Mesothelial cell of epicardium (in vitro differentiated cells): ENCODE results near the gene SLC6A13. TPM values are rescaled to one million over a fixed set of nuclear protein-coding genes. Genes with fewer than 3 reads are reported as not detected.
"Not testable (repeated sequence)": the region's sequence is repeated elsewhere in the genome, so short reads cannot be mapped to it uniquely, and the experiment has no call there.

Source experiments
- DNase-seq, 2 experiments: peaks; one replicate each; pipeline ENCODE4 v3.0.0; 2021; ENCODE audit warnings: low spot score in 2 of 2; ENCODE audit not compliant: unreplicated experiment in 2 of 2
- H3K27ac Mint-ChIP-seq: 2 replicates; pipeline ENCODE4 v1.8.0; 2021; ENCODE audit warnings: mixed read lengths
- H3K27me3 Mint-ChIP-seq: 2 replicates; pipeline ENCODE4 v1.8.0; 2021; ENCODE audit warnings: low read depth, mixed read lengths
- H3K36me3 Mint-ChIP-seq: 2 replicates; pipeline ENCODE4 v1.8.0; 2021; ENCODE audit warnings: mixed read lengths
- H3K4me1 Mint-ChIP-seq: 2 replicates; pipeline ENCODE4 v1.8.0; 2021; ENCODE audit warnings: mixed read lengths
- H3K4me3 Mint-ChIP-seq: 2 replicates; pipeline ENCODE4 v1.8.0; 2021; ENCODE audit warnings: mild to moderate bottlenecking, moderate library complexity, mixed read lengths
- H3K9me3 Mint-ChIP-seq: 2 replicates; pipeline ENCODE4 v1.8.0; 2021; ENCODE audit warnings: mixed read lengths
- CTCF ChIP-seq: fragments of 200-600 bp; sonication (generic); IDR thresholded peaks from one replicate; pipeline ENCODE4 v1.5.0; 2021; ENCODE audit warnings: antibody characterized with exemption; ENCODE audit not compliant: unreplicated experiment
- total RNA-seq: library from RNA; stranded (reverse); gene quantifications from 3 replicates; pipeline ENCODE4 v1.2.1, GENCODE V29; 2021

Gene SLC6A13
- total RNA-seq, 1 donor from 2014 or later, result 1.2 TPM

GRCh38 chr12:218728-219590 lies 43.7 kb downstream of the SLC6A13 start:
- peaks cover 24% of the 10 kb centered on the region for H3K27me3 Mint-ChIP-seq
- H3K9me3 Mint-ChIP-seq, result no peaks in the 10 kb centered on the region
- H3K27ac Mint-ChIP-seq, result no peak overlapping the region
- peaks cover 10% of the 10 kb centered on the region for H3K4me1 Mint-ChIP-seq
- no peak for DNase-seq
- H3K36me3 Mint-ChIP-seq, result no peaks in the 10 kb centered on the region
- no peak overlapping the region for H3K4me3 Mint-ChIP-seq
- TF ChIP-seq CTCF, result no peak

GRCh38 chr12:218221-218620 lies 44.4 kb downstream of the SLC6A13 start:
- no peak overlapping the region for H3K4me3 Mint-ChIP-seq
- H3K27me3 Mint-ChIP-seq, result peaks cover 31% of the 10 kb centered on the region
- no peaks in the 10 kb centered on the region for H3K9me3 Mint-ChIP-seq
- H3K4me1 Mint-ChIP-seq, result peaks cover 16% of the 10 kb centered on the region
- no peaks in the 10 kb centered on the region for H3K36me3 Mint-ChIP-seq
- no peak for DNase-seq
- no peak overlapping the region for H3K27ac Mint-ChIP-seq
- no peak for TF ChIP-seq CTCF

GRCh38 chr12:217029-217428 lies 45.6 kb downstream of the SLC6A13 start:
- H3K4me3 Mint-ChIP-seq, H3K36me3 Mint-ChIP-seq, H3K9me3 Mint-ChIP-seq, DNase-seq, H3K27ac Mint-ChIP-seq: not testable (repeated sequence)
- H3K4me1 Mint-ChIP-seq, result peaks cover 23% of the 10 kb centered on the region
- peaks cover 38% of the 10 kb centered on the region for H3K27me3 Mint-ChIP-seq

GRCh38 chr12:215116-215515 lies 47.5 kb downstream of the SLC6A13 start:
- no peak overlapping the region for H3K27ac Mint-ChIP-seq
- H3K36me3 Mint-ChIP-seq, result no peaks in the 10 kb centered on the region
- no peak overlapping the region for H3K4me3 Mint-ChIP-seq
- DNase-seq, result no peak
- no peaks in the 10 kb centered on the region for H3K9me3 Mint-ChIP-seq
- peaks cover 20% of the 10 kb centered on the region for H3K4me1 Mint-ChIP-seq
- TF ChIP-seq CTCF, result no peak
- H3K27me3 Mint-ChIP-seq, result peaks cover 54% of the 10 kb centered on the region

GRCh38 chr12:214003-214741 lies 48.5 kb downstream of the SLC6A13 start, which contains the start of gene SLC6A12:
Gene SLC6A12, minus strand, starts transcription at chr12:214157. Its CDS starts 4,171 bp downstream, at chr12:209986.
- Mint-ChIP-seq H3K27me3 (peaks cover 63% of the 10 kb centered on the region), H3K4me1 (peaks cover 14% of the 10 kb centered on the region), H3K4me3 (no peak within 1 kb of the TSS), H3K27ac (peak within 1 kb of the TSS; percentile 8), H3K9me3 (no peaks in the 10 kb centered on the region), H3K36me3 (no peaks in the 10 kb centered on the region)
- DNase-seq, result no peak
- no peak for TF ChIP-seq CTCF

- peak overlapping the region; percentile 8 for H3K27ac Mint-ChIP-seq
Observed at GRCh38 chr12:213527-213932, 49.1 kb downstream of the SLC6A13 start.

More at GRCh38 chr12:213527-213932, 49.1 kb downstream of the SLC6A13 start:
- H3K27me3 Mint-ChIP-seq, result peaks cover 66% of the 10 kb centered on the region
- DNase-seq, result no peak
- H3K9me3 Mint-ChIP-seq, result no peaks in the 10 kb centered on the region
- no peaks in the 10 kb centered on the region for H3K36me3 Mint-ChIP-seq
- peaks cover 13% of the 10 kb centered on the region for H3K4me1 Mint-ChIP-seq
- TF ChIP-seq CTCF, result no peak
- H3K4me3 Mint-ChIP-seq, result no peak overlapping the region
